WTC11 (cell line): ENCODE data around the gene TDRD3.

ENCODE experiments used
- CTCF ChIP-seq: fragments of 200-600 bp; IDR thresholded peaks from 2 replicates; pipeline ENCODE4 v1.8.0; 2022; ENCODE audit warnings: antibody characterized with exemption
- IRF1 ChIP-seq: sonication (generic); formaldehyde crosslinking; IDR thresholded peaks from 2 replicates; pipeline ENCODE4 v1.8.0; 2023; ENCODE audit warnings: missing genetic modification reagents
- NR2C2 ChIP-seq: sonication (generic); formaldehyde crosslinking; IDR thresholded peaks from 2 replicates; pipeline ENCODE4 v1.8.0; 2022; ENCODE audit warnings: mild to moderate bottlenecking, missing genetic modification reagents
- TCF7 ChIP-seq: sonication (generic); formaldehyde crosslinking; IDR thresholded peaks from 2 replicates; pipeline ENCODE4 v1.8.0; 2022; ENCODE audit warnings: mild to moderate bottlenecking, low read depth, missing genetic modification reagents, moderate library complexity

- TF ChIP-seq TCF7 = no peak
- no peak for TF ChIP-seq NR2C2 (CRISPR knock-in tag)
- TF ChIP-seq IRF1 = no peak
- no peak for TF ChIP-seq CTCF
Observed at GRCh38 chr13:60392131-60392530, 4.9 kb upstream of the TDRD3 start.
